Epidermal melanocyte (primary cell): ENCODE results near the gene ADAM15.
A peak's percentile ranks its signal among the peaks of the same experiment; 100 is the strongest.

ENCODE experiments used
- DNase-seq: peaks from one replicate; pipeline ENCODE4 v3.0.0; 2011; ENCODE audit warnings: low spot score; ENCODE audit not compliant: insufficient read length

Gene ADAM15

GRCh38 chr1:155032886-155033285, 18.2 kb upstream of the ADAM15 start:
- DNase-seq = no peak

DNA sequence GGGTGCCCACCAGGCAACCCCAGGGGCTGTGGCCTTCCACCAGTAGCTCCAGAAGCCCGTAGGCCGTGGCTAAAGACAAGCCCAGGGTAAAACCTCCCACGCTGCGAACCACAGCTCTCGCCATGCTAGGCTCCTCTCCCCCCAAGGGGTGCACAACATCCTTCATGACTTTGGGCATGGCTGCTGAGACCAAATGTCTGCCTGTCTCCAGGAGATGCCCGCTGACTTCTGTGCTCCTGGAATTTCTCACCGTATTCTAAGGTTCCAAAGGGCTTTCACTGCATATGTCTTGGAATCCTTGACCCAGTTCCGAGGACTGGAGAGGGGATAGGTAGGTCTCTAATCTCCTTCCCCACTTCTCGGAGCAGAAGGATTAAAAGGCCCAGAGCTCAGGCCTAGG, 17.6 kb upstream of the ADAM15 start, which contains the start of the genes DCST1 and DCST2:
DCST1 (plus strand) TSS at position 301 of the 400 bp plus-strand sequence. CDS start 213 bp downstream, outside the sequence.
DCST2 (minus strand) TSS at position 258 of the 400 bp plus-strand sequence; CDS start at position 178, 80 bp downstream.
- no peak for DNase-seq

DNA sequence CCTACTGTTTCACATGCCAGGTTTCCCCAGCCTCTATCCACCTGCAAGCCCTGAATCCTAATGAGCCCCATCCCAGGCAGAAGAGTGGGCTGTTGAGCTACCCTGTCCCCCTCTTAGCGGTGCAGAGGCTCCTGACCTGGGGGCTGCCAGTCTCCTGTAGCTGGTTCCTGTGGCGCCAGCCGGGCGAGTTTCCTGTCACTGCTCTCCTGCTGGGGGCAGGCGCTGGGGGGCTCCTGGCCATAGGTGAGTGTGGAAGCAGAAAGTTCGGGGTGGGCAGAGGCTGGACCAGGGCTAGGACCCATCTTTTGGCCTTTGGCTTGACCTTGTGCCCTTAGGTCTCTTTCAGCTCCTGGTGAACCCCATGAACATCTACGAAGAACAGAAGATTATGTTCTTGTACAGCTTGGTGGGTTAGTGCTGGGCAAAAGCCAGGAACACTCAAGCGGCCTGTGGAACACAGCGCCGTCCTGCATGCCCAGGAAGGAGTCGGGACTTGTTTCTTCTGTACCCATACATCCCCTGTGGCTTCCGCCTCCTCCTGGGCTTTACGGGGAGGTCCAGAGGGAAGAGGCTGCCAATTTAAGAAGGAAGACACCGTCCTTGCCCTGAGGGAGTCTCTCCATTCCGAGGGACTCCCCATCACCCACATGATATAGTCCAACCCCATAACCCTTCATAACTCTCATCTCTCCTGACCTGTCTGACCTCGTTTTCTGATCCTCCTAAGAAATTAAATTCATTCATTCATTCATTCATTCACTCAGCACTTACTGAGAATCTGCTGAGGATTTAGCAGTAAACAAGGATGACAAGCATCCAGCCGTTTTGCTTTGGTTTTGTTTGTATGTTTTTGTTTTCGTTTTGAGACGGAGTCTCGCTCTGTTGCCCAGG, 16.6 kb upstream of the ADAM15 start:
- no peak for DNase-seq

DNA sequence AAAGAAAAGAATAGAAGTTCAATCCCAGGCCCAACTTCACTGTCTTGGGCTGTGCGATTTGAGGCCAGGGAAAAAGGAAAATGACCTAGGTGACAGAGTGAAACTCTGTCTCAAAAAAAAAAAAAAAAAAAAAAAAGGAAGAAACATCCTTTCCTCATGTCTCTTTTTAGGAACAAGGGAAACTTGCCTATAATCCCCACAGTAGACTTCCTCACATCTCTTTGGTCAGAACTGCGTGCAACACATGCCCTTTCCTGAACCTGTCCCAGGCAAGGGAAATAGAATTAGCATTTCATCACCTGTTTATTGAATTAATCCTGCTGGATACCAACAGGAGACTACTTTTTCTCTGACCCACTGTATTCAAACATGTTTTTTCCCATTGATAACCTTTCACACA, 15.2 kb upstream of the ADAM15 start:
- DNase-seq = no peak

DNA sequence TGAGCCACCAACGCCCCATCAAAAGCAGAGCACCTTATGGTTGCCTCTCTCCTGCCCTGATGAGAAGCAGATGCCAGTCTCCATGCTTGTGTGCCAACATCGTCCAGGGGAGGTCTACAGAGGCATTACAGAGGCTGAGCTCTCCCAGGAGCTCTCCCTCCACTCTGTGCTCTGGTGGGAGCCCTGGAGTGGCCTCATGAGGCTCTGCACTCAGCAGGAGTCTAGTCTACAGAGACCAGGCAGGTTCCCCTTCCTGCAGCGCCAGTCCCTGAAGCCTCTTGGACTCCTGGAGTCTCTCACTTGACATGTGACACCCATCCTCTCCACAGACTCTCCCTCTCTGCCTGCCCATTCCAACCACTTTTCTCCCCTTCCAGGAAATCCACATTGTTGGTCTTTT, 14.1 kb upstream of the ADAM15 start:
- no peak for DNase-seq

- no peak for DNase-seq
Measured at GRCh38 chr1:155037851-155038441, 13.2 kb upstream of the ADAM15 start.

GRCh38 chr1:155038602-155039307, 12.4 kb upstream of the ADAM15 start:
- DNase-seq = no peak

GRCh38 chr1:155039308-155039669, 11.8 kb upstream of the ADAM15 start:
- DNase-seq = no peak

GRCh38 chr1:155040358-155041093, 10.6 kb upstream of the ADAM15 start:
- DNase-seq = no peak

DNA sequence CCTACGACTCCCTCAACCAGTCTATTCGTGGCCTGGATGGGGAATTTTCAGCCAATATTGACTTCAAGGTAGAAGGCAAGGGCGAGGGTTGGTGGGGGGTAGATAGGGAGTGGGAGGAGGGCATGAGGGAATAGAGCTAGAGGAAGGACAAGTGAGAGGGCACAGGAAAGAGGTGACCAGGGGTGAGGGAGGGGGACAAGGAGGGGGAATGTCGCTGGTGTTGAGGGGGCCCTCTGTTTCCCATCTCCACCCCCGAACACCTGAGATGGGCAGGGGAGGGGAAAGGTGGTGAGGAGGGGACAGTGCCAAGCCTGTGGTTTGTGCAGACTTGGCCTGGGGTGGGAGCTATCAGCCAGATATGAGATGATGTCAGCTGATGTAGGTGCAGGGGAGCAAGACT, 8.3 kb upstream of the ADAM15 start:
- no peak for DNase-seq

DNA sequence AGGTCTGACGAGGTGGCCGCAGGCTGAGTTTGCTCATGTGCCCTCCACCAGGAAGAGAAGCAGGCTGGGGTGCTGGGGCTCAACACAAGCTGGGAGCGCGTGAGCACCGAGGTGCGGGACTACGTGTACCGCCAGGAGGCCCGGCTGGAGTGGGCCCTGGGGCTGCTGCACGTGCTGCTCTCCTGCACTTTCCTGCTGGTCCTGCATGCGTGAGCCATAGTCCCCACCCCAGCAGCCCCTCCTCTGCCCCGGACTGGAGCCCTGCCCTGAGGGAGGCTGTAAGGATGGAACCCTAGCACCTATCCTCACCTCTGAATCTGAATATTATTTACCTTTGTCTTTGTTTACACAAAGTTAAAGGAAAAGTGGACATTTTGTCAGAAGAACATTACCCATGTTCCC, 7.8 kb upstream of the ADAM15 start:
- no peak for DNase-seq

- DNase-seq = no peak
Measured at GRCh38 chr1:155043793-155044192, 7.3 kb upstream of the ADAM15 start.

GRCh38 chr1:155044365-155044764, 6.8 kb upstream of the ADAM15 start:
- DNase-seq = no peak

DNA sequence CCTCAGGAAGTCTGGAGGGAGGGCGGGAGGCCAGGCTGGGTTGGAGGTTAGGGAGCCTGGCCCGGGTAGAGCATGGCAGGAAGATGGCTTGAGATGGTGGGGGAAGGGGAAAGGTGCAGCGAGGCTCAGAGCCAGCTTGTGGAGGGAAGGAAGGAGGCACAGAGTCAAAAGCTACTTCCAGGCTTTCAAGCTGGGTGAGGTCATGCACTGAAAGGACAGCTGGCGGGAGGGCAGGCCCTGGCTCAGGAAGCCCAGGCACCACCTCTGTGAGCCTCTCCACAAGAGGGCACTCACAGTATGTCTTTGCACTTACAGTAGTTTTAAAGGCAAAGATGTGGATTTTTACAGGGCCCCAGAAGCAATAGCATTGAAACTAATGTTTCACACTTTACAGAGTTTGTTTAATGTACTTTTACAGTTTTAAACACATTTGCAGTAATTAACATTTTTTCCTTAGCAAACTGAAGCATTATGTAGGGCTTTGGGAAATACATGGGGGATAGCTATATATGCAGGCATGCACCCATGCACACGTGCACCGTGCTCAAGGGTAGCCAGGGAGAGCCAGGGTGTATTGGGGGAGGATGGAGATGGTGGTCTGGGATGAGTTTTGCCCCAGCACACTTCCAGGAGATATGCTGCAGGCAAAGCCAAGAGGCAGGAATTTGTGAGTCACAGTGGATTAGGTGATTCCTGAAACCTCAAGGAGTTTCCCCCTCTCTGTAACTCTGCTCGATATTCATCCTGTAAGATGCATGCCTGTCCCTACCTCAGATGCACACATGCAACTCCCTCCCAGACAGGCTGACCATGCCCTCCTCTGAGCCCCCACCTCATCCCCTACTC, 6.1 kb upstream of the ADAM15 start:
- peak; percentile 93 for DNase-seq

DNA sequence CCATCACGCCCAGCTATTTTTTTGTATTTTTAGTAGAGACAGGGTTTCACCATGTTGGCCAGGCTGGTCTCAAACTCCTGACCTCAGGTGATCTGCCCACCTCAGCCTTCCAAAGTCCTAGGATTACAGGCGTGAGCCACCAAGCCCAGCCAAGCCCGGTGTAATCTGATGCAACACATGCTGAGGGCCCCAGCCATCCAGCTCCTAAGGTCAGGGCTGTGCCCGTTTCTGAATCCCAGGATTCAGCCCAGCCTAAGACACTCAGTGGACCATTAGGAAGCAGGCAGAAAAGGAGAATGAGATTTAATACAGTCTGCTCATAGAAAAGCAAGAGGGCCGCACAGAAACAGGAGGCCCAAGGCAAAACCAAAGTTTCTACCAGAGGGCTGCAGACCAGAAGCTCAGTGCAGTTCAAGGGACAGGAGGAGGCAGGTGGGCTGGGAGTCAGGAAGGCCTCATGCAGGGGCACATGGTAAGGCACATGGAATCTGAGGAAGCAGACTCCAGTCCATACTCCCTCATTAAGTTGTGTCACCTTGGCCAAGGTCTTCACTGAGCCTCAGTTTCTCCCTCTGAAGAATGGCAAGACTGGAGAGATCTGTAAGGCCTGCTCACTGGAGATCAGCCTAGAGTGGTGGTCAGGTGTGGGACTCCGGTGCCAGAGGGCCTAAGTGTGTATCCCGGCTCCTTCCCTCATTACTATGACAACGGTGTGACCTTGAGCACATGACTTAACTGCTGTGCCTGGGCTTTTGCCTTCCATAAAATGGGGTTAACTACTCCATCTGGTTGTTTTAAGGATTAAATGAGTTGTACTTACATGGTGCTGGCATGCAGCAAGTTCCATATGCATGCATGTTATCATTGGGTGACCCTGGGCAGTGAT, 2.4 kb upstream of the ADAM15 start:
- DNase-seq = no peak

GRCh38 chr1:155049651-155050559, 1.2 kb upstream of the ADAM15 start:
- DNase-seq = no peak

GRCh38 chr1:155051342-155051776, 243 bp downstream of the ADAM15 start:
- DNase-seq = no peak

GRCh38 chr1:155051777-155052398, 772 bp downstream of the ADAM15 start:
- peak; percentile 49 for DNase-seq
